Tibial nerve (tissue), 3 donors: ENCODE data around the gene TRERF1.

ENCODE experiments used
- CTCF ChIP-seq, 5 experiments: fragments of 200-600 bp in 3 of 5; fragments of 450-650 bp in 2 of 5; sonication (generic) in 3 of 5; IDR thresholded peaks; one replicate each; pipeline ENCODE4 v1.5.1; 2016 to 2019; ENCODE audit warnings: antibody characterized with exemption in 5 of 5, mild to moderate bottlenecking in 3 of 5, moderate library complexity in 2 of 5
- POLR2A ChIP-seq, 2 donors: fragments of 450-650 bp; IDR thresholded peaks; one replicate each; pipeline ENCODE4 v1.6.1; 2017; ENCODE audit warnings: antibody characterized with exemption in 2 of 2, mild to moderate bottlenecking in 2 of 2, moderate library complexity in 2 of 2

GRCh38 chr6:42338744-42339222, 112.9 kb downstream of the TRERF1 start:
- TF ChIP-seq CTCF (IDR thresholded peaks at IDR 0.05) (no peak), POLR2A (IDR thresholded peaks at IDR 0.05) (no peak)
